Transverse colon (tissue), 4 donors: ENCODE measurements around the gene AGR2.

Source experiments
- EP300 ChIP-seq: sonication (generic); formaldehyde crosslinking; IDR thresholded peaks from one replicate; pipeline ENCODE4 v1.6.1; 2017; ENCODE audit warnings: antibody characterized with exemption, low read depth
- POLR2A ChIP-seq: fragments of 450-650 bp; IDR thresholded peaks from one replicate; pipeline ENCODE4 v1.6.1; 2016; ENCODE audit warnings: antibody characterized with exemption, mild to moderate bottlenecking, moderate library complexity
- POLR2AphosphoS5 ChIP-seq, 3 donors: sonication (generic); formaldehyde crosslinking; IDR thresholded peaks; one replicate each; pipeline ENCODE4 v1.6.1; 2016; ENCODE audit warnings: antibody characterized with exemption in 3 of 3
- TF ChIP-seq, protein P1 (sequence below), 5 experiments: fragments of 200-600 bp in 3 of 5; fragments of 450-650 bp in 2 of 5; sonication (generic) in 3 of 5; IDR thresholded peaks; 1 replicate in 2 of 5; 2 replicates in 3 of 5; pipeline ENCODE4 v1.5.1; 2016 to 2017; ENCODE audit warnings: antibody characterized with exemption in 5 of 5, inconsistent platforms in 3 of 5, mild to moderate bottlenecking in 2 of 5, moderate library complexity in 1 of 5

DNA sequence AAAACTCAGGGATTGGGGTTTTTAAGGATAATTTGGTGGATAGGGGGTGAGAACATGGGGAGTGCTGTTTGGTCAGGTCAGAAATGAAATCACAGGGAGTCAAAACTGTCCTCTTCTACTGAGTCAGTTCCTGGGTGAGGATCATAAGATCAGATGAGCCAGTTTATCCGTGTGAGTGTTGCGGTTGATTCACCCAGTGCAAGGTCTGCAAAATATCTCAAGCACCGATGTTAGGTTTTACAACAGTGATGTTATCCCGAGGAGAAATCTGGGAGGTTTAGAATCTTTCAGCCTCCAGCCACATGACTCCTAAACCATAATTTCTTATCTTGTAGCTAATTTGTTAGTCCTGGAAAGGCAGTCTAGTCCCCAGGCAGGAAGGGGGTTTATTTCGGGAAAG lies 31.7 kb upstream of the AGR2 start:
- TF ChIP-seq POLR2AphosphoS5 (IDR thresholded peaks at IDR 0.05) (no peak), POLR2A (no peak), EP300 (no peak)
- TF ChIP-seq, protein P1, sequence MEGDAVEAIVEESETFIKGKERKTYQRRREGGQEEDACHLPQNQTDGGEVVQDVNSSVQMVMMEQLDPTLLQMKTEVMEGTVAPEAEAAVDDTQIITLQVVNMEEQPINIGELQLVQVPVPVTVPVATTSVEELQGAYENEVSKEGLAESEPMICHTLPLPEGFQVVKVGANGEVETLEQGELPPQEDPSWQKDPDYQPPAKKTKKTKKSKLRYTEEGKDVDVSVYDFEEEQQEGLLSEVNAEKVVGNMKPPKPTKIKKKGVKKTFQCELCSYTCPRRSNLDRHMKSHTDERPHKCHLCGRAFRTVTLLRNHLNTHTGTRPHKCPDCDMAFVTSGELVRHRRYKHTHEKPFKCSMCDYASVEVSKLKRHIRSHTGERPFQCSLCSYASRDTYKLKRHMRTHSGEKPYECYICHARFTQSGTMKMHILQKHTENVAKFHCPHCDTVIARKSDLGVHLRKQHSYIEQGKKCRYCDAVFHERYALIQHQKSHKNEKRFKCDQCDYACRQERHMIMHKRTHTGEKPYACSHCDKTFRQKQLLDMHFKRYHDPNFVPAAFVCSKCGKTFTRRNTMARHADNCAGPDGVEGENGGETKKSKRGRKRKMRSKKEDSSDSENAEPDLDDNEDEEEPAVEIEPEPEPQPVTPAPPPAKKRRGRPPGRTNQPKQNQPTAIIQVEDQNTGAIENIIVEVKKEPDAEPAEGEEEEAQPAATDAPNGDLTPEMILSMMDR (IDR thresholded peaks at IDR 0.05) = no peak
